Sigmoid colon (tissue), 7 donors: ENCODE measurements around the gene FGF14. TPM values are rescaled to one million over a fixed set of nuclear protein-coding genes. Genes with fewer than 3 reads are reported as not detected.

Experiments used
- DNase-seq: peaks from one replicate; pipeline ENCODE4 v3.0.0-alpha.2; 2019
- H3K27ac ChIP-seq, 4 donors: fragments of 200-600 bp; sonication (generic); one replicate each; pipeline ENCODE4 v1.5.1; 2016 to 2019; ENCODE audit warnings: mild to moderate bottlenecking in 1 of 4
- H3K27me3 ChIP-seq, 3 donors: fragments of 200-600 bp; sonication (generic); one replicate each; pipeline ENCODE4 v1.5.1; 2019; ENCODE audit warnings: mild to moderate bottlenecking in 1 of 3
- H3K36me3 ChIP-seq, 4 donors: fragments of 200-600 bp; sonication (generic); one replicate each; pipeline ENCODE4 v1.5.1; 2016 to 2019
- H3K4me1 ChIP-seq, 4 donors: fragments of 200-600 bp; sonication (generic); one replicate each; pipeline ENCODE4 v1.5.1; 2017 to 2019
- H3K4me3 ChIP-seq, 4 donors: fragments of 200-600 bp; sonication (generic); one replicate each; pipeline ENCODE4 v1.5.1; 2017 to 2019; ENCODE audit warnings: mild to moderate bottlenecking in 2 of 4, moderate library complexity in 1 of 4
- H3K9me3 ChIP-seq, 4 donors: fragments of 200-600 bp in 3 of 4; sonication (generic) in 3 of 4; one replicate each; pipeline versions ENCODE4 v1.5.1 to v1.6.1; 2013 to 2019
- EP300 ChIP-seq, 4 donors: sonication (generic); formaldehyde crosslinking; IDR thresholded peaks; one replicate each; pipeline ENCODE4 v1.6.1; 2017; ENCODE audit warnings: antibody characterized with exemption in 4 of 4
- POLR2A ChIP-seq, 2 donors: fragments of 450-650 bp; IDR thresholded peaks; one replicate each; pipeline ENCODE4 v1.6.1; 2016; ENCODE audit warnings: antibody characterized with exemption in 2 of 2, mild to moderate bottlenecking in 2 of 2, moderate library complexity in 2 of 2
- POLR2AphosphoS5 ChIP-seq, 4 donors: sonication (generic); formaldehyde crosslinking; IDR thresholded peaks; one replicate each; pipeline ENCODE4 v1.6.1; 2017; ENCODE audit warnings: antibody characterized with exemption in 4 of 4
- WGBS, 2 donors: extraction: QIAGEN DNeasy Blood & Tissue Kit; methylation state at CpG; one replicate each; pipeline ENCODE4 v1.1.7; 2013; 5-methylcytosine and 5-hydroxymethylcytosine counted together
- intact Hi-C: fragments of 100-400 bp; cut with DNase I; formaldehyde crosslinking; loops from one replicate; pipeline ENCODE4 v1.15.1; 2023
- polyA plus RNA-seq, 3 donors: library from polyadenylated mRNA; stranded (reverse); fragments of 200-250 nt; gene quantifications; one replicate each; pipeline ENCODE4 v1.2.3, GENCODE V29; 2013
- total RNA-seq, 4 donors: library from RNA; depleted of rRNA; stranded (reverse); fragments of >200 nt; gene quantifications; one replicate each; pipeline ENCODE4 v1.1.0, GENCODE V29; 2016
- TF ChIP-seq, protein P1 (sequence below), 4 experiments: fragments of 450-650 bp in 3 of 4; fragments of 200-600 bp in 1 of 4; IDR thresholded peaks; one replicate each; pipeline ENCODE4 v1.5.1; 2016 to 2019; ENCODE audit warnings: antibody characterized with exemption in 4 of 4, mild to moderate bottlenecking in 3 of 4, moderate library complexity in 2 of 4
- donor health status: healthy with polysubstance abuse.
- donor health status: Bipolar disorder and iron deficiency.
- donor health status: healthy.

The FGF14 gene
- total and polyA plus RNA-seq, 7 donors, result under 0.01 to 1.6 (median 1.1) TPM

DNA sequence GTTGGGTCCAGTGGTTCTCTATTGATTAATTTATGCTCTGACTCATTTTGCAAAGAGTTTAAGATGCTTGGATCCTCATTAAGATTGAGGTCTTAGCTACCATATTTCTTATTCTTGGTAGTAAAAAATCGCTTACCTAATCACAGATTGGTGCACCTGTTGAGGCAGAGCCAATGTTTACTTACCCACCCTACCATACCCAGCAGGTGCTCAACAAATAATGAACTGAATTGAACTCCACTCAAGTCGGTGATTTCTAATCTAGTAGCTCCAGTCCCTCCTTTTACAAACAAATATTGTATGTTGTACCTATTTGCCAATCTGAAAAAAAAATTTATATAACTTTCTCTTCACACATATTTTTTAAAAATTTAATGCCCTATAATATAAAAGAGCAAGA lies 361.0 kb downstream of the FGF14 start:
- H3K27ac ChIP-seq, result no peak overlapping the region
- DNase-seq, result no peak
- TF ChIP-seq, protein P1, sequence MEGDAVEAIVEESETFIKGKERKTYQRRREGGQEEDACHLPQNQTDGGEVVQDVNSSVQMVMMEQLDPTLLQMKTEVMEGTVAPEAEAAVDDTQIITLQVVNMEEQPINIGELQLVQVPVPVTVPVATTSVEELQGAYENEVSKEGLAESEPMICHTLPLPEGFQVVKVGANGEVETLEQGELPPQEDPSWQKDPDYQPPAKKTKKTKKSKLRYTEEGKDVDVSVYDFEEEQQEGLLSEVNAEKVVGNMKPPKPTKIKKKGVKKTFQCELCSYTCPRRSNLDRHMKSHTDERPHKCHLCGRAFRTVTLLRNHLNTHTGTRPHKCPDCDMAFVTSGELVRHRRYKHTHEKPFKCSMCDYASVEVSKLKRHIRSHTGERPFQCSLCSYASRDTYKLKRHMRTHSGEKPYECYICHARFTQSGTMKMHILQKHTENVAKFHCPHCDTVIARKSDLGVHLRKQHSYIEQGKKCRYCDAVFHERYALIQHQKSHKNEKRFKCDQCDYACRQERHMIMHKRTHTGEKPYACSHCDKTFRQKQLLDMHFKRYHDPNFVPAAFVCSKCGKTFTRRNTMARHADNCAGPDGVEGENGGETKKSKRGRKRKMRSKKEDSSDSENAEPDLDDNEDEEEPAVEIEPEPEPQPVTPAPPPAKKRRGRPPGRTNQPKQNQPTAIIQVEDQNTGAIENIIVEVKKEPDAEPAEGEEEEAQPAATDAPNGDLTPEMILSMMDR (IDR thresholded peaks at IDR 0.05), result no peak
- no peak for TF ChIP-seq POLR2AphosphoS5 (IDR thresholded peaks at IDR 0.05)
- no peak for TF ChIP-seq POLR2A (IDR thresholded peaks at IDR 0.05)
- TF ChIP-seq EP300 (IDR thresholded peaks at IDR 0.05), result no peak
- H3K27me3 ChIP-seq, result no peaks in the 10 kb centered on the region
- WGBS, 2 donors, result 13 to 59% methylated on average over 2 of the region's 2 CpGs
- no peaks in the 10 kb centered on the region for H3K36me3 ChIP-seq
- H3K9me3 ChIP-seq, result no peaks in the 10 kb centered on the region
- no peak overlapping the region for H3K4me3 ChIP-seq
- intact Hi-C loops, result no loop called here
- no peaks in the 10 kb centered on the region for H3K4me1 ChIP-seq

DNA sequence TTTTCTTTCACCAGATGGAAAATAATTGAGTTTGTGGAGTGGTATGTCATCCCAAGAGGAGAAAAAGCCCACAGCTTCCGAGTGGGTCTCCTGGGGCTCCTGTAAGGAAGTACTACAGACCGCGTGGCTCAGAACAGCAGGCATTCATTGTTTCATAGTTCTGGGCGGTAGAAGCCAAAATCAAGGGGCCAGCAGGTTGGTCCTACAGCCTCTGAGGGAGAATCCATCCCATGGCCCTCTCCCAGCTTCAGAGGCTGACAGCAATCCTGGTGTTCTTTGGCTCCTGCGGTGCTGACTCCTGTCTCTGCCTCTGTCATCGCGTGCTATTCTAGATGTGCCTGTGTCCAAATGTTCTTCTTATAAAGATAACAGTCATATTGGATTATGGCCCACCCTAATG lies 362.6 kb downstream of the FGF14 start:
- H3K4me1 ChIP-seq, result no peaks in the 10 kb centered on the region
- DNase-seq, result no peak
- no peaks in the 10 kb centered on the region for H3K27me3 ChIP-seq
- TF ChIP-seq POLR2AphosphoS5 (IDR thresholded peaks at IDR 0.05) (no peak), EP300 (IDR thresholded peaks at IDR 0.05) (no peak), POLR2A (IDR thresholded peaks at IDR 0.05) (no peak)
- TF ChIP-seq, protein P1 (IDR thresholded peaks at IDR 0.05), result no peak
- no peaks in the 10 kb centered on the region for H3K9me3 ChIP-seq
- WGBS, 2 donors, result 81 to 94% methylated on average over 7 of the region's 7 CpGs
- H3K4me3 ChIP-seq, result no peak overlapping the region
- H3K27ac ChIP-seq, result no peak overlapping the region
- intact Hi-C loops, result no loop called here
- H3K36me3 ChIP-seq, result no peaks in the 10 kb centered on the region

DNA sequence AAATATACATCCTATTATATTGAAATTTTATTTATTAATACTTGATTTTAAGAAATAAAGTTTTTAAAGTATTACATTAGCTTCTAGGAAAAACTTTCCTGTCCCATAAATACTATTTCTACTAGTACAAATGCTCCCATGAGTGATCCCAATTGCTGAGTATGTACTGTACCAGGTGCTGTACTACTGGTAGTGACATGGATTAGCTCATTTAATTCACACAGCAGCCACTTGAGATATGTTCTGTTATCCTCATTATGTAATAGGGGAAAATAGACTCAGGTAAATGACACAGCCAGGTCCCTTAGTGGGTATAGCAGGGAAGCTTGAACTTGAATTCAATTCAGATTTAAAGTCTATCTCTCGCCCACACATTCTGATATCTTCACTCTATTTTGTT lies 363.1 kb downstream of the FGF14 start:
- no peaks in the 10 kb centered on the region for H3K9me3 ChIP-seq
- no peaks in the 10 kb centered on the region for H3K4me1 ChIP-seq
- WGBS, 2 donors, result 94 to 95% methylated on average over 1 of the region's 1 CpG
- H3K4me3 ChIP-seq, result no peak overlapping the region
- H3K27me3 ChIP-seq, result no peaks in the 10 kb centered on the region
- no peak for TF ChIP-seq POLR2A (IDR thresholded peaks at IDR 0.05)
- TF ChIP-seq, protein P1 (IDR thresholded peaks at IDR 0.05), result no peak
- no peak for TF ChIP-seq EP300 (IDR thresholded peaks at IDR 0.05)
- no peak for TF ChIP-seq POLR2AphosphoS5 (IDR thresholded peaks at IDR 0.05)
- H3K27ac ChIP-seq, result no peak overlapping the region
- H3K36me3 ChIP-seq, result no peaks in the 10 kb centered on the region
- intact Hi-C loops, result no loop called here
- no peak for DNase-seq

DNA sequence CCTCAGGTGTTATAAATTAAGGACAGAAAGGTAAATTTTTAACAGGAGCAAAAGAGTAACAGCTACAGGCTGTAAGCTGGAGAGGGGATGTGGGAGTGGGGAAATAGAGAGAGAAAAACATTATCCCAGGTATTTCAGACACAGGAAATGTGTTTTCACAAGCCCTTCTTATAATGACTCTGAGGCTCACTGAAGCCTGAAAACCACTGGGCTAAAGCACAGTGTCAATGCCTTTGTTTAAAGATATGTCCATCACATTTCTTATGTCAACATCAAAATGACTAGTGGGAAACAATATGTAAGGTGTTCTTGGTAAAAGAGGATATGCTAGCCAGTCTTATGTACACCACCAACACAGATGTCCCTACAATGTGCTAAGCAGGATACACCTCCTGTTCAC lies 365.9 kb downstream of the FGF14 start:
- H3K9me3 ChIP-seq, result no peaks in the 10 kb centered on the region
- intact Hi-C loops, result no loop called here
- H3K27ac ChIP-seq, result no peak overlapping the region
- H3K27me3 ChIP-seq, result no peaks in the 10 kb centered on the region
- TF ChIP-seq EP300 (IDR thresholded peaks at IDR 0.05) (no peak), POLR2A (IDR thresholded peaks at IDR 0.05) (no peak), POLR2AphosphoS5 (IDR thresholded peaks at IDR 0.05) (no peak)
- TF ChIP-seq, protein P1 (IDR thresholded peaks at IDR 0.05), result no peak
- no peak for DNase-seq
- H3K4me1 ChIP-seq, result no peaks in the 10 kb centered on the region
- no peak overlapping the region for H3K4me3 ChIP-seq
- no peaks in the 10 kb centered on the region for H3K36me3 ChIP-seq

DNA sequence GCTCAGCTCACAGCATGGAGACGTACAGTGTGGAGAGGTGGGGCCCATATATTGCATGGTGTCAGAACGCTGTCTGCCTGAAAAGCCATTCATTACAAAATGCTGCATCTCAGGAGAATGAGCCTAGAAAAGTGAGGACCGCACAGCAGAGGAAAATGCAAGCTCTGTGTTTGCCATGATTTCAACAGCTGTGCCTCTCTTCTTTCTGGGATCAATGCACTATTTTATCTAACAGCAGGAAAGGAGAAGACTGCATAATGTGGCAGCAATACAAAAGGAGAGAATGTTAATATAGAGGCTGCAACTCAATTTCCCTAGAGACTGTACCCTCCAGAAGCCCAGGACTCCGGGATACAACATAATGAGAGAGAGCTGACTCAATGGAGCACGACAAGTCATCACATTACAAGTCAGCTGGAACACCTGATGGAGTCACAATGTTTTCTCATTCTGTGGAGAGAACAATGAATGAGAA lies 368.0 kb downstream of the FGF14 start:
- intact Hi-C loops, result no loop called here

More for the DNA sequence above, 368.0 kb downstream of the FGF14 start:
- no peak for TF ChIP-seq POLR2A (IDR thresholded peaks at IDR 0.05)
- no peak for TF ChIP-seq POLR2AphosphoS5 (IDR thresholded peaks at IDR 0.05)
- TF ChIP-seq, protein P1 (IDR thresholded peaks at IDR 0.05), result no peak
- no peak for TF ChIP-seq EP300 (IDR thresholded peaks at IDR 0.05)
- Histone ChIP-seq H3K4me3 (no peak overlapping the region), H3K4me1 (peaks cover 0 to 2% (median under 1%) of the 10 kb centered on the region in 4 donors), H3K36me3 (no peaks in the 10 kb centered on the region), H3K27me3 (no peaks in the 10 kb centered on the region), H3K27ac (no peak overlapping the region), H3K9me3 (no peaks in the 10 kb centered on the region)
- 82 to 89% methylated on average over 5 of the region's 5 CpGs for WGBS, 2 donors
- no peak for DNase-seq
